ENCODE measurements around the gene TSEN2.
"Not testable (repeated sequence)": the region's sequence is repeated elsewhere in the genome, so short reads cannot be mapped to it uniquely, and the experiment has no call there.

TSEN2 gene

GRCh38 chr3:12484198-12484982, at the start of gene TSEN2:
TSS of gene TSEN2 (plus strand) at chr3:12484480. CDS start at chr3:12489801, 5,321 bp downstream.
- peak within 1 kb of the TSS; percentile 78 for H3K4me3 ChIP-seq (ENCODE audit: low read depth, low read length)

- no peak overlapping the region for H3K4me3 ChIP-seq (ENCODE audit: low read depth, low read length)
Observed at GRCh38 chr3:12436514-12437220, 47.6 kb upstream of the TSEN2 start.

- no peak overlapping the region for H3K4me3 ChIP-seq (ENCODE audit: low read depth, low read length)
Observed at GRCh38 chr3:12437221-12437605, 47.1 kb upstream of the TSEN2 start.

- H3K4me3 ChIP-seq (ENCODE audit: low read depth, low read length), result no peak overlapping the region
Observed at GRCh38 chr3:12437861-12438260, 46.4 kb upstream of the TSEN2 start.

- H3K4me3 ChIP-seq (ENCODE audit: low read depth, low read length), result no peak overlapping the region
Observed at GRCh38 chr3:12438318-12438717, 46.0 kb upstream of the TSEN2 start.

GRCh38 chr3:12439161-12439940, 44.9 kb upstream of the TSEN2 start:
- no peak overlapping the region for H3K4me3 ChIP-seq (ENCODE audit: low read depth, low read length)

- no peak overlapping the region for H3K4me3 ChIP-seq (ENCODE audit: low read depth, low read length)
Observed at GRCh38 chr3:12440927-12441714, 43.2 kb upstream of the TSEN2 start.

- H3K4me3 ChIP-seq (ENCODE audit: low read depth, low read length), result no peak overlapping the region
Observed at GRCh38 chr3:12442654-12443501, 41.4 kb upstream of the TSEN2 start.

GRCh38 chr3:12443781-12444522, 40.3 kb upstream of the TSEN2 start:
- H3K4me3 ChIP-seq (ENCODE audit: low read depth, low read length), result no peak overlapping the region

GRCh38 chr3:12444582-12445471, 39.5 kb upstream of the TSEN2 start:
- H3K4me3 ChIP-seq (ENCODE audit: low read depth, low read length), result no peak overlapping the region

- no peak overlapping the region for H3K4me3 ChIP-seq (ENCODE audit: low read depth, low read length)
Observed at GRCh38 chr3:12445523-12446240, 38.6 kb upstream of the TSEN2 start.

- H3K4me3 ChIP-seq (ENCODE audit: low read depth, low read length), result no peak overlapping the region
Observed at GRCh38 chr3:12446298-12446697, 38.0 kb upstream of the TSEN2 start.

GRCh38 chr3:12447075-12447474, 37.2 kb upstream of the TSEN2 start:
- H3K4me3 ChIP-seq (ENCODE audit: low read depth, low read length), result no peak overlapping the region

- H3K4me3 ChIP-seq (ENCODE audit: low read depth, low read length), result not testable (repeated sequence)
Observed at GRCh38 chr3:12448404-12449202, 35.7 kb upstream of the TSEN2 start.

- no peak overlapping the region for H3K4me3 ChIP-seq (ENCODE audit: low read depth, low read length)
Observed at GRCh38 chr3:12449889-12450682, 34.2 kb upstream of the TSEN2 start.

- H3K4me3 ChIP-seq (ENCODE audit: low read depth, low read length), result no peak overlapping the region
Observed at GRCh38 chr3:12451481-12451880, 32.8 kb upstream of the TSEN2 start.

All from iPS-11a (cell line).